Psoas muscle (tissue), 8 donors: ENCODE results near the gene CREB3L1. TPM values are rescaled to one million over a fixed set of nuclear protein-coding genes. Genes with fewer than 3 reads are reported as not detected.

Experiments
- ATAC-seq, 4 donors: fragments of 200-7000 bp; cut with Tn5 transposase; one replicate each; pipeline ENCODE4 v1.9.1; 2020; ENCODE audit warnings: moderate library complexity in 3 of 4, mild to moderate bottlenecking in 2 of 4
- DNase-seq, 2 donors: peaks; one replicate each; pipeline ENCODE4 v3.0.0-alpha.2; 2020
- H3K27ac ChIP-seq: fragments of 200-600 bp; one replicate; pipeline ENCODE4 v1.8.0; 2022
- H3K27me3 ChIP-seq, 3 donors: fragments of 200-600 bp in 1 of 3; one replicate each; pipeline versions ENCODE4 v1.6.1 to v1.8.0; 2013 to 2022; ENCODE audit warnings: low read length in 2 of 3, mild to moderate bottlenecking in 2 of 3, moderate library complexity in 1 of 3; ENCODE audit not compliant: insufficient read depth in 3 of 3
- H3K36me3 ChIP-seq, 2 donors: fragments of 200-600 bp in 1 of 2; one replicate each; pipeline versions ENCODE4 v1.6.1 to v1.8.0; 2013 to 2022; ENCODE audit warnings: low read depth in 1 of 2, mild to moderate bottlenecking in 1 of 2, moderate library complexity in 1 of 2; ENCODE audit not compliant: insufficient read depth in 1 of 2
- H3K4me1 ChIP-seq: fragments of 200-600 bp; one replicate; pipeline ENCODE4 v1.8.0; 2022
- H3K4me3 ChIP-seq: fragments of 200-600 bp; one replicate; pipeline ENCODE4 v1.8.0; 2022; ENCODE audit warnings: mild to moderate bottlenecking
- H3K9me3 ChIP-seq: fragments of 200-600 bp; one replicate; pipeline ENCODE4 v1.8.0; 2022
- CTCF ChIP-seq: fragments of 200-600 bp; IDR thresholded peaks from one replicate; pipeline ENCODE4 v1.8.0; 2022; ENCODE audit warnings: antibody characterized with exemption
- WGBS, 3 donors: extraction: QIAGEN DNeasy Blood & Tissue Kit; methylation state at CpG; one replicate each; pipeline versions ENCODE4 v1.1.6 to v1.1.7; 2013; 5-methylcytosine and 5-hydroxymethylcytosine counted together
- intact Hi-C, 2 donors: fragments of 100-400 bp; cut with DNase I; formaldehyde crosslinking; loops; one replicate each; pipeline versions ENCODE4 v1.11.0 to v1.14.2; 2022
- polyA plus RNA-seq, 3 donors: library from polyadenylated mRNA; stranded (reverse); fragments of 200-250 nt; gene quantifications; one replicate each; pipeline ENCODE4 v1.2.3, GENCODE V29; 2013
- total RNA-seq, 4 donors: library from RNA; stranded (reverse); fragmentation: NEBNext Ultra II Directional in 2 of 4; extraction: Animal tissue kit (Norgen Biotek cat#: 25700) in 2 of 4; gene quantifications; one replicate each; pipeline versions ENCODE4 v1.2.1 to v1.2.4, GENCODE V29; 2021 to 2023
- donor health status: healthy with polysubstance abuse.
- donor health status: DM: no; HTN: no; CAD: no; lungs with moderate emphysema.
- donor health status: Bipolar disorder and iron deficiency.
- donor health status: healthy.
- donor health status: DM: yes; HTN: yes; CAD: no.
- donor health status: DM: no; HTN: no; CAD: no.
- donor health status: DM: no; HTN: no; CAD: no.
- donor health status: DM: yes; HTN: yes; CAD: no.

Gene CREB3L1
- total and polyA plus RNA-seq, 7 donors, result 1.4 to 6.9 (median 2.2) TPM

GRCh38 chr11:46250745-46251052 lies 26.8 kb upstream of the CREB3L1 start:
- no peaks in the 10 kb centered on the region for H3K4me1 ChIP-seq
- H3K4me3 ChIP-seq, result no peak overlapping the region
- ATAC-seq, result no peak
- intact Hi-C loops, result no loop called here
- 90 to 100% (median 93%) methylated on average over 2 of the region's 2 CpGs for WGBS, 3 donors
- no peaks in the 10 kb centered on the region for H3K27me3 ChIP-seq
- no peaks in the 10 kb centered on the region for H3K9me3 ChIP-seq
- no peaks in the 10 kb centered on the region for H3K36me3 ChIP-seq
- H3K27ac ChIP-seq, result no peak overlapping the region
- no peak for TF ChIP-seq CTCF
- no peak for DNase-seq

GRCh38 chr11:46251954-46252353 lies 25.5 kb upstream of the CREB3L1 start:
- ATAC-seq (no peak), DNase-seq (no peak)
- WGBS, 3 donors, result 71 to 80% (median 72%) methylated on average over 6 of the region's 6 CpGs
- no peak overlapping the region for H3K4me3 ChIP-seq
- H3K4me1 ChIP-seq, result no peaks in the 10 kb centered on the region
- no peak overlapping the region for H3K27ac ChIP-seq
- H3K27me3 ChIP-seq, result no peaks in the 10 kb centered on the region
- intact Hi-C loops, result no loop called here
- TF ChIP-seq CTCF, result no peak
- no peaks in the 10 kb centered on the region for H3K9me3 ChIP-seq
- H3K36me3 ChIP-seq, result no peaks in the 10 kb centered on the region

- intact Hi-C loops, result no loop called here
- Histone ChIP-seq H3K36me3 (no peaks in the 10 kb centered on the region), H3K27ac (no peak overlapping the region), H3K4me3 (no peak overlapping the region), H3K27me3 (no peaks in the 10 kb centered on the region), H3K9me3 (no peaks in the 10 kb centered on the region), H3K4me1 (no peaks in the 10 kb centered on the region)
- 78 to 86% (median 81%) methylated on average over 9 to 10 of the region's 10 CpGs for WGBS, 3 donors
- no peak for DNase-seq
- no peak for TF ChIP-seq CTCF
- no peak for ATAC-seq
Observed at GRCh38 chr11:46252373-46252914, 25.0 kb upstream of the CREB3L1 start.

- H3K36me3 ChIP-seq, result no peaks in the 10 kb centered on the region
- ATAC-seq (no peak), DNase-seq (no peak)
- H3K27me3 ChIP-seq, result no peaks in the 10 kb centered on the region
- H3K27ac ChIP-seq, result no peak overlapping the region
- intact Hi-C loops, result no loop called here
- no peaks in the 10 kb centered on the region for H3K9me3 ChIP-seq
- whole genome bisulfite sequencing, 3 donors, result 86 to 91% (median 88%) methylated on average over 13 of the region's 13 CpGs
- no peak overlapping the region for H3K4me3 ChIP-seq
- no peaks in the 10 kb centered on the region for H3K4me1 ChIP-seq
- no peak for TF ChIP-seq CTCF
Observed at GRCh38 chr11:46253258-46254132, 24.0 kb upstream of the CREB3L1 start.

- Histone ChIP-seq H3K4me3 (no peak overlapping the region), H3K27me3 (no peaks in the 10 kb centered on the region), H3K4me1 (no peaks in the 10 kb centered on the region), H3K27ac (no peak overlapping the region), H3K9me3 (no peaks in the 10 kb centered on the region), H3K36me3 (no peaks in the 10 kb centered on the region)
- intact Hi-C loops, result no loop called here
- ATAC-seq, result no peak
- TF ChIP-seq CTCF, result no peak
- WGBS, 3 donors, result 79 to 87% (median 80%) methylated on average over 9 of the region's 9 CpGs
- DNase-seq, result no peak
Observed at GRCh38 chr11:46254133-46254491, 23.4 kb upstream of the CREB3L1 start.
